Endodermal cell (in vitro differentiated cells): ENCODE results near the gene HES6. TPM values are rescaled to one million over a fixed set of nuclear protein-coding genes. Genes with fewer than 3 reads are reported as not detected.

Experiments
- DNase-seq: peaks from one replicate; pipeline ENCODE4 v3.0.0-alpha.2; 2017
- H3K27ac ChIP-seq: 2 replicates; pipeline ENCODE4 v1.5.1; 2013; ENCODE audit warnings: mild to moderate bottlenecking, low read depth, low read length, moderate library complexity
- H3K27me3 ChIP-seq: 2 replicates; pipeline ENCODE4 v1.6.1; 2013; ENCODE audit warnings: mild to moderate bottlenecking, low read length, moderate library complexity; ENCODE audit not compliant: insufficient read depth, control insufficient read depth, poor library complexity, severe bottlenecking
- H3K36me3 ChIP-seq: 2 replicates; pipeline ENCODE4 v1.7.0; 2013; ENCODE audit warnings: mild to moderate bottlenecking, low read length, moderate library complexity; ENCODE audit not compliant: control insufficient read depth, insufficient read depth
- H3K4me1 ChIP-seq: one replicate; pipeline ENCODE4 v1.7.0; 2013; ENCODE audit warnings: low read length; ENCODE audit not compliant: control insufficient read depth, insufficient read depth
- H3K4me3 ChIP-seq: 2 replicates; pipeline ENCODE4 v1.5.1; 2013; ENCODE audit warnings: mild to moderate bottlenecking, low read length, moderate library complexity
- H3K9ac ChIP-seq: 2 replicates; pipeline ENCODE4 v1.6.1; 2013; ENCODE audit warnings: mild to moderate bottlenecking, low read length, moderate library complexity; ENCODE audit not compliant: poor library complexity, severe bottlenecking; ENCODE audit errors: extremely low read depth
- H3K9me3 ChIP-seq: 2 replicates; pipeline ENCODE4 v1.6.1; 2013; ENCODE audit warnings: mild to moderate bottlenecking, low read length, moderate library complexity; ENCODE audit not compliant: control insufficient read depth
- H3K27ac Mint-ChIP-seq: 2 replicates; pipeline ENCODE4 v1.8.0; 2020; ENCODE audit warnings: mixed read lengths
- H3K27me3 Mint-ChIP-seq: 2 replicates; pipeline ENCODE4 v1.8.0; 2021; ENCODE audit warnings: mild to moderate bottlenecking, mixed read lengths; ENCODE audit not compliant: insufficient read depth
- H3K36me3 Mint-ChIP-seq: 2 replicates; pipeline ENCODE4 v1.8.0; 2020; ENCODE audit warnings: low read depth, mixed read lengths
- H3K4me1 Mint-ChIP-seq: 2 replicates; pipeline ENCODE4 v1.8.0; 2020; ENCODE audit warnings: mixed read lengths
- H3K4me3 Mint-ChIP-seq: 2 replicates; pipeline ENCODE4 v1.8.0; 2020; ENCODE audit warnings: mild to moderate bottlenecking, moderate library complexity, mixed read lengths
- H3K9me3 Mint-ChIP-seq: 2 replicates; pipeline ENCODE4 v1.8.0; 2020; ENCODE audit warnings: mild to moderate bottlenecking, mixed read lengths
- CTCF ChIP-seq: fragments of 200-600 bp; sonication (generic); conservative IDR thresholded peaks from 2 replicates; pipeline ENCODE4 v1.5.0; 2021; ENCODE audit warnings: antibody characterized with exemption, mild to moderate bottlenecking
- WGBS, 2 experiments: methylation state at CpG; one replicate each; pipeline versions ENCODE4 v1.1.5 to v1.1.7; 2013; ENCODE audit warnings: missing lambda C conversion rate in 2 of 2, mixed read lengths in 1 of 2; ENCODE audit not compliant: insufficient coverage in 1 of 2, insufficient read length in 1 of 2; 5-methylcytosine and 5-hydroxymethylcytosine counted together
- total RNA-seq, 2 donors: library from RNA; stranded (reverse); fragmentation: NEBNext Ultra II Directional in 1 of 2; extraction: Animal tissue kit (Norgen Biotek cat#: 25700) in 1 of 2; gene quantifications; 2 replicates in 1 of 2; 3 replicates in 1 of 2; pipeline ENCODE4 v1.2.1, GENCODE V29; 2021

The HES6 gene
- total RNA-seq, 2 donors from 2014 or later = 17.8 to 26.3 TPM

DNA sequence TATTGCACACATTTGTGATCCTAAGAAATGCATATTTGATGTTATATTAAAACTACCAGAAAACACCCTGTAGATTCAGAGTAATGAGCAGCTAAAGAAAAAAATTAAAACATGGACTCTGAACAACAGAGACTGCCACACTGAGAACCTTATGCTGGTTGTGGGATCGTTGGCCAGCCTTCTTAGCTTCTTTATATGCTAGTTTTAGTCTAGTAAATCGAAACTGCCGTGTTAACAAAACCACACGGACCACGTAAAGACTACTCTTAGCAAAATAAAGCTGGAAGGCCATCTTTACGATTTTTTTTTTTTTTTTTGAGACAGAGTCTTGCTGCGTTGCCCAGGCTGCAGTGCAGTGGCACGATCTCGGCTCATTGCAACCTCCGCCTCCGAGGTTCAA is 25.8 kb upstream of the HES6 start:
- Histone ChIP-seq H3K36me3 (peaks cover 54% of the 10 kb centered on the region), H3K4me1 (no peaks in the 10 kb centered on the region), H3K4me3 (no peak overlapping the region), H3K27me3 (no peaks in the 10 kb centered on the region), H3K9me3 (no peaks in the 10 kb centered on the region), H3K9ac (no peak overlapping the region), H3K27ac (no peak overlapping the region)
- Mint-ChIP-seq H3K36me3 (peaks cover 32% of the 10 kb centered on the region), H3K27ac (no peak overlapping the region), H3K4me1 (peaks cover 4% of the 10 kb centered on the region), H3K27me3 (no peaks in the 10 kb centered on the region), H3K9me3 (no peaks in the 10 kb centered on the region), H3K4me3 (no peak overlapping the region)
- DNase-seq = no peak
- 94 to 97% methylated on average over 10 to 11 of the region's 11 CpGs for whole genome bisulfite sequencing, 2 experiments
- no peak for TF ChIP-seq CTCF

GRCh38 chr2:238264072-238264460 is 24.2 kb upstream of the HES6 start:
- Histone ChIP-seq H3K27ac (no peak overlapping the region), H3K36me3 (peaks cover 56% of the 10 kb centered on the region), H3K4me1 (no peaks in the 10 kb centered on the region), H3K27me3 (no peaks in the 10 kb centered on the region), H3K4me3 (no peak overlapping the region), H3K9me3 (no peaks in the 10 kb centered on the region), H3K9ac (no peak overlapping the region)
- H3K27ac Mint-ChIP-seq = no peak overlapping the region
- no peaks in the 10 kb centered on the region for H3K27me3 Mint-ChIP-seq
- no peak for TF ChIP-seq CTCF
- DNase-seq = no peak
- WGBS, 2 experiments = 95 to 100% methylated on average over 2 to 4 of the region's 4 CpGs
- H3K4me1 Mint-ChIP-seq = peaks cover 4% of the 10 kb centered on the region
- no peak overlapping the region for H3K4me3 Mint-ChIP-seq
- peaks cover 39% of the 10 kb centered on the region for H3K36me3 Mint-ChIP-seq
- no peaks in the 10 kb centered on the region for H3K9me3 Mint-ChIP-seq

DNA sequence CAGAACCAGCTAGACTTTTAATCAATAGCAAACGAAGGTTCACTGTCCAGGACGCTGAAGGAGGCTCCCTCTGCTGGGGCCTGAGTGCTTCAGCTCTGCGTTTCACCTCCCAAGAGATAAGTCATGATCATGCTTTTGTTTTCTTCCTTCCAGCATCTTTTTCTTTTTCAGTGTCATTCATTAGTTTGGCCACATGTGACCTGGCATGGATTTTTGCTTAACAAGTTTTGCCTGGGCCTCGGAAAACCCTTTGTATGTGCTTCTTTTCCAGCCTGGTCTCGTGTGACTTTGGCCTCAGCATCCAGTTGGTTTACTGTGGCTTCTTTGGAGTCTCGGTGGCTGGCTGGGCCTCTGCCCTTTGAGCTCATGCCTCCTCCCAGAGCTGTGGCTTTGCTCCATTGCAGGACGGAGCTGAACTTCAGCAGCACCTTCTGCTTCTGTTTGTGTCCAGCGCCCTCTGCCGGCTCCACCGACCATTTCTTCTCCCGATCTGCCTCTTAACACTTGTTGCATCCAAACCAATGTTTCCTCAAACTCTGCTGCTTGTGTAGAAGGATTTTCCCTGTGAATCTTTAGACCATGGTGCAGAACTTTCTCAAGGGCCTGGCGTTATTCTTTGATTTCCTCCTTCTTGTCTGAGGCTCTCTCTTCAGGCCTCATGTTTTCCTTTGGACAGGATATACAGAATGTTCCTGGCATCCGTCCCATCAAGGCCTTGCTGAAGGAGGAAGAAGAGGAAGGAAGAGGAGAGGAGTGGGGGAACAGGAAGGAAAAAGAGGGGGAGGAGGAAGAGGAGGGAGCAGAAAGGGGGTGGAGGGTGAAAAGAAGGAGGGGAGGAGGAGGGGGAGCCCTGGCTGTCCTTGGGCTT is 23.6 kb upstream of the HES6 start:
- Mint-ChIP-seq H3K27ac (peak overlapping the region; percentile 71), H3K36me3 (peaks cover 38% of the 10 kb centered on the region), H3K27me3 (no peaks in the 10 kb centered on the region), H3K4me1 (peaks cover 4% of the 10 kb centered on the region), H3K4me3 (no peak overlapping the region), H3K9me3 (no peaks in the 10 kb centered on the region)
- Histone ChIP-seq H3K27ac (no peak overlapping the region), H3K9ac (no peak overlapping the region), H3K4me1 (no peaks in the 10 kb centered on the region), H3K27me3 (no peaks in the 10 kb centered on the region), H3K36me3 (peaks cover 53% of the 10 kb centered on the region), H3K9me3 (no peaks in the 10 kb centered on the region), H3K4me3 (no peak overlapping the region)
- 35 to 47% methylated on average over 12 to 13 of the region's 13 CpGs for WGBS, 2 experiments
- peak; percentile 97 for DNase-seq
- peak; percentile 89 for TF ChIP-seq CTCF
